Measurements from ENCODE around the gene TCF3. TPM values are rescaled to one million over a fixed set of nuclear protein-coding genes. Genes with fewer than 3 reads are reported as not detected.
"Not testable (repeated sequence)": the region's sequence is repeated elsewhere in the genome, so short reads cannot be mapped to it uniquely, and the experiment has no call there.

The TCF3 gene
- total RNA-seq, 1 donor from 2014 or later = 153 TPM

GRCh38 chr19:1645299-1645698 lies 7.1 kb downstream of the TCF3 start:
- H3K27me3 Mint-ChIP-seq (ENCODE audit: low read depth) = no peaks in the 10 kb centered on the region
- peaks cover 10% of the 10 kb centered on the region for H3K36me3 Mint-ChIP-seq (ENCODE audit: low read depth)
- peaks cover 7% of the 10 kb centered on the region for H3K4me1 Mint-ChIP-seq (ENCODE audit: low read depth)

GRCh38 chr19:1644070-1644469 lies 8.3 kb downstream of the TCF3 start:
- H3K4me1 Mint-ChIP-seq (ENCODE audit: low read depth) = peaks cover 1% of the 10 kb centered on the region
- H3K9me3 Mint-ChIP-seq (ENCODE audit: low read depth) = no peaks in the 10 kb centered on the region
- TF ChIP-seq, protein P1, sequence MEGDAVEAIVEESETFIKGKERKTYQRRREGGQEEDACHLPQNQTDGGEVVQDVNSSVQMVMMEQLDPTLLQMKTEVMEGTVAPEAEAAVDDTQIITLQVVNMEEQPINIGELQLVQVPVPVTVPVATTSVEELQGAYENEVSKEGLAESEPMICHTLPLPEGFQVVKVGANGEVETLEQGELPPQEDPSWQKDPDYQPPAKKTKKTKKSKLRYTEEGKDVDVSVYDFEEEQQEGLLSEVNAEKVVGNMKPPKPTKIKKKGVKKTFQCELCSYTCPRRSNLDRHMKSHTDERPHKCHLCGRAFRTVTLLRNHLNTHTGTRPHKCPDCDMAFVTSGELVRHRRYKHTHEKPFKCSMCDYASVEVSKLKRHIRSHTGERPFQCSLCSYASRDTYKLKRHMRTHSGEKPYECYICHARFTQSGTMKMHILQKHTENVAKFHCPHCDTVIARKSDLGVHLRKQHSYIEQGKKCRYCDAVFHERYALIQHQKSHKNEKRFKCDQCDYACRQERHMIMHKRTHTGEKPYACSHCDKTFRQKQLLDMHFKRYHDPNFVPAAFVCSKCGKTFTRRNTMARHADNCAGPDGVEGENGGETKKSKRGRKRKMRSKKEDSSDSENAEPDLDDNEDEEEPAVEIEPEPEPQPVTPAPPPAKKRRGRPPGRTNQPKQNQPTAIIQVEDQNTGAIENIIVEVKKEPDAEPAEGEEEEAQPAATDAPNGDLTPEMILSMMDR (IDR thresholded peaks at IDR 0.05) = no peak
- peaks cover 11% of the 10 kb centered on the region for H3K36me3 Mint-ChIP-seq (ENCODE audit: low read depth)
- no peak overlapping the region for H3K4me3 Mint-ChIP-seq (ENCODE audit: unreplicated experiment)
- DNase-seq (ENCODE audit: low spot score) = no peak
- H3K27ac Mint-ChIP-seq (ENCODE audit: unreplicated experiment) = no peak overlapping the region
- no peaks in the 10 kb centered on the region for H3K27me3 Mint-ChIP-seq (ENCODE audit: low read depth)

More at GRCh38 chr19:1645299-1645698, 7.1 kb downstream of the TCF3 start:
- no peak for DNase-seq (ENCODE audit: low spot score)
- TF ChIP-seq, protein P1 (IDR thresholded peaks at IDR 0.05) = no peak
- H3K4me3 Mint-ChIP-seq (ENCODE audit: unreplicated experiment) = no peak overlapping the region
- H3K9me3 Mint-ChIP-seq (ENCODE audit: low read depth) = no peaks in the 10 kb centered on the region
- no peak overlapping the region for H3K27ac Mint-ChIP-seq (ENCODE audit: unreplicated experiment)

DNA sequence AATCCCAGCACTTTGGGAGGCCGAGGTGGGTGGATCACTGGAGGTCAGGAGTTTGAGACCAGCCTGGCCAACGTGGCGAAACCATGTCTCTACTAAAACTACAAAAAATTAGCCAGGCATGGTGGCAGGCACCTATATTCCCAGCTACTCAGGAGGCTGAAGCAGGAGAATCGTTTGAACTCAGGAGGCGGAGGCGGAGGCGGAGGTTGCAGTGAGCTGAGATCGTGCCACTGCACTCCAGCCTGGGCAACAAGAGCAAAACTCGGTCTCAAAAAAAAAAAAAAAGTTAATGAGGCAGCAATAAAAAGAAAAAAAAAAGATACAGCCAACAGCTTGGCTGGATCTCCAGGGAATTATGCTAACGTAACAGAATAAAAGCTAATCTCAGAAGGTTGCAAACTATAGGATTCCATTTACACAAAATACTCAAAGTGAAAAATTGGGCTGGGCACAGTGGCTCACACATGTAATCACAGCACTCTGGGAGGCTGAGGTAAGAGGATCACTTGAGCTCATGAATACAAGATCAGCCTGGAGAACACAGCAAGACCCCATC lies 11.4 kb downstream of the TCF3 start:
- H3K4me1 Mint-ChIP-seq (ENCODE audit: low read depth); H3K27ac Mint-ChIP-seq (ENCODE audit: unreplicated experiment); H3K9me3 Mint-ChIP-seq (ENCODE audit: low read depth); H3K4me3 Mint-ChIP-seq (ENCODE audit: unreplicated experiment); DNase-seq (ENCODE audit: low spot score); H3K27me3 Mint-ChIP-seq (ENCODE audit: low read depth): not testable (repeated sequence)
- peaks cover 18% of the 10 kb centered on the region for H3K36me3 Mint-ChIP-seq (ENCODE audit: low read depth)

DNA sequence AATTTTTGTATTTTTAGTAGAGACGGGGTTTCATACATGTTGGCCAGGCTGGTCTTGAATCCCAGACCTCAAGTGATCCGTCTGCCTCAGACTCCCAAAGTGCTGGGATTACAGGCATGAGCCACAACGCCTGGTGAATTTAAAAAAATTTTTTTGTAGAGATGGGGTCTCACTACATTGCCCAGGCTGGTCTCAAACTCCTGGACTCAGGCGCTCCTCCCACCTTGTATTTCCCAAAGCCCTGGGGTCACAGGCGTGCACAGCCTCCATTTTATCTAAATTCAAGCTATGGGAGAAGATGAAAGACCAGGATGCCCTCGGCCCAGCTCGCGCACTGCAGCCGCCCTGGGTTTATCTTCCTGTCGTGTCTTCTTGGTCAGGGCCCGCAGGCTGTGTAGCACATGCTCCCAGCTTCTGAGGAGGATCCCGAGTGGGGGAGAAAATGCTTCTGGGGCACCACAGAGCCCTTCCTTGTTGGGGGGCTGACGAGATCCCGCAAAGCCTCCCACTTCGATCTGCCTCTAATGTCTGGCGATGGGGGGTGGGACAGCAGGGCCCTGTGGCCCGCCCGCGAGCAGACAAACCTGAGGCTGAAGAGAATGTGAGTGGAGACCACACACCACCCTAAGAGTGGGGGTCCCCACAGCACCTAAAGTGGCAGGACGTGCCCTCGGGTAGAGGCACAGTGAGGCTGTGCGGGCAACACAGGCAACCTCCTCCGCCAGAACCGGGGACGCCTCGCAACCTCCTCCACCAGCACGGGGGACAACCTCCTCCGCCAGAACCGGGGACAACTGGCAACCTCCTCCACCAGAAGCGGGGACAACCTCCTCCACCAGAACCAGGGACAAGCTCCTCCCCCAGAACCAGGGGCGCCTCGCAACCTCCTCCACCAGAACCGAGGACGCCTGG lies 15.8 kb downstream of the TCF3 start:
- TF ChIP-seq, protein P1 (IDR thresholded peaks at IDR 0.05) = no peak
- no peak overlapping the region for H3K4me3 Mint-ChIP-seq (ENCODE audit: unreplicated experiment)
- no peaks in the 10 kb centered on the region for H3K9me3 Mint-ChIP-seq (ENCODE audit: low read depth)
- DNase-seq (ENCODE audit: low spot score) = no peak
- H3K27me3 Mint-ChIP-seq (ENCODE audit: low read depth) = no peaks in the 10 kb centered on the region
- H3K36me3 Mint-ChIP-seq (ENCODE audit: low read depth) = peaks cover 19% of the 10 kb centered on the region
- no peak overlapping the region for H3K27ac Mint-ChIP-seq (ENCODE audit: unreplicated experiment)
- no peaks in the 10 kb centered on the region for H3K4me1 Mint-ChIP-seq (ENCODE audit: low read depth)

DNA sequence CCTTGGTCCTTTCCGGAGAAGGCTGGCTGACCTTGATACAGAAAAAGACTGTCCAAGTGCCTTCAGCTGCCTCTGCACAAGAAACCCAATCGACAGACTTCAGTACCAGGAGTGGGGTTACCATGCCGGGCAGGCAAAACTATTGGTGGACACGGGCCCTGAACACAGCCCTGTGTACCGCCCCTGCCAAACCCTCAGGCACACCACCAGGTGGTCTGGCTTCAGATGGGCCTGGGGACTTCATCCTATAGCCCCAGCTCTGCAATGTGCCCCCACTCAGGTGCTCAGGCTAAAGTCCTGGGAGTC lies 17.5 kb downstream of the TCF3 start:
- no peak overlapping the region for H3K4me3 Mint-ChIP-seq (ENCODE audit: unreplicated experiment)
- peaks cover 19% of the 10 kb centered on the region for H3K36me3 Mint-ChIP-seq (ENCODE audit: low read depth)
- DNase-seq (ENCODE audit: low spot score) = no peak
- no peak overlapping the region for H3K27ac Mint-ChIP-seq (ENCODE audit: unreplicated experiment)
- no peaks in the 10 kb centered on the region for H3K4me1 Mint-ChIP-seq (ENCODE audit: low read depth)
- TF ChIP-seq, protein P1 (IDR thresholded peaks at IDR 0.05) = no peak
- no peaks in the 10 kb centered on the region for H3K9me3 Mint-ChIP-seq (ENCODE audit: low read depth)
- no peaks in the 10 kb centered on the region for H3K27me3 Mint-ChIP-seq (ENCODE audit: low read depth)

Data from chondrocyte (in vitro differentiated cells).